C4-2B (cell line): ENCODE measurements around the gene CRLF2.

Experiments used
- H3K27ac ChIP-seq: fragments of 450-650 bp; 2 replicates; pipeline ENCODE4 v1.5.1; 2017
- CTCF ChIP-seq: fragments of 450-650 bp; conservative IDR thresholded peaks from 2 replicates; pipeline ENCODE4 v1.5.1; 2017; ENCODE audit warnings: mild to moderate bottlenecking
- ZFX ChIP-seq: fragments of 450-650 bp; IDR thresholded peaks from 2 replicates; pipeline ENCODE4 v1.6.1; 2017

Gene CRLF2

GRCh38 chrX:1222531-1223241 is 10.2 kb upstream of the CRLF2 start:
- H3K27ac ChIP-seq = no peak overlapping the region
- TF ChIP-seq ZFX (no peak), CTCF (no peak)

GRCh38 chrX:1221296-1221845 is 8.9 kb upstream of the CRLF2 start:
- no peak overlapping the region for H3K27ac ChIP-seq
- TF ChIP-seq ZFX = no peak
- no peak for TF ChIP-seq CTCF

- TF ChIP-seq CTCF = no peak
- TF ChIP-seq ZFX = no peak
- no peak overlapping the region for H3K27ac ChIP-seq
Observed at GRCh38 chrX:1218286-1218685, 5.8 kb upstream of the CRLF2 start.

GRCh38 chrX:1215123-1215823 is 2.8 kb upstream of the CRLF2 start:
- TF ChIP-seq ZFX = no peak
- no peak for TF ChIP-seq CTCF
- H3K27ac ChIP-seq = no peak overlapping the region

- TF ChIP-seq ZFX (no peak), CTCF (no peak)
- no peak overlapping the region for H3K27ac ChIP-seq
Observed at GRCh38 chrX:1213971-1214370, 1.5 kb upstream of the CRLF2 start.

- TF ChIP-seq ZFX (no peak), CTCF (no peak)
- H3K27ac ChIP-seq = no peak overlapping the region
Observed at GRCh38 chrX:1210844-1211243, 1.6 kb downstream of the CRLF2 start.

- no peak overlapping the region for H3K27ac ChIP-seq
- TF ChIP-seq CTCF (no peak), ZFX (no peak)
Observed at GRCh38 chrX:1207496-1208025, 4.9 kb downstream of the CRLF2 start.
